ENCODE results near the gene TBC1D22A. TPM values are rescaled to one million over a fixed set of nuclear protein-coding genes. Genes with fewer than 3 reads are reported as not detected.

The TBC1D22A gene
- total and polyA plus RNA-seq, 2 experiments from 2014 or later: 9.6 to 13.3 TPM

DNA sequence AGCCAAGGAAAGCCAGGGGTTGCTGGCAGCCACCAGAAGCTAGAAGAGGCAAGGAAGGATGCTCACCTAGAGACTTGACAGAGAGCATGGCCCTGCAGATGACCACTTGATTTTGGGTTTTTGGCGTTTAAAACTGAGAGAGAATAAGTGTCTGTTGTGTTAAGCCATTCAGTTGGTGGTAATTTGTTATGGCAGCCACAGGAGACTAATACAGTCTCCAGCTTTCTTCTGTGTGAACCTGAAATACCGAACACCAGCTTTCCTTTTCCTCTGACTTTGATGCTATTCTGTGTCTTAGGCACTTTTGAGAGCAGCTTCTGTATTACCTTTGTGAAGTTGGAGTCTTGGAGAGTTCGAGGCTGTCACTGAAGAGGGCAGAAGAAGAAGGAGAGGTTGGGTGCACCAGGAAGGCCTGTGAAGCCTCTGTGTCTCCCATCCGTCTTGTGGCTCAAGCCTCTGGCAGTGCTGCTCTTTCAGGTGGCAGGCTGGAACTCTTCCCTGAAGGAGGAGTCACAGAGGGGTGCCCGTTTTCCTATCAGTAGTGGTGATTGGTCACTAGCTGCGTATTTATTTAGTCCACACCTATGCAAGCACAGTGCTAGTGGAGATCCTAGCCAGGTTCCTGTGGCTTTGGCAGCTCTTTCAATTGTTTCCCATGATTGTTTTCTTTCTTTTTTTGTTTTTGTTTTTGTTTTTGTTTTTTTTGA is 2.5 kb downstream of the TBC1D22A start:
- Mint-ChIP-seq H3K4me1 (peaks cover 8% of the 10 kb centered on the region), H3K27ac (no peak overlapping the region), H3K4me3 (no peak overlapping the region), H3K36me3 (ENCODE audit: low read depth) (0 out of 3 replicates have a peak, but pooled peaks cover 3% of the 10 kb centered on the region), H3K27me3 (ENCODE audit: insufficient read depth, low read depth, poor library complexity) (peaks cover 15% of the 10 kb centered on the region), H3K9me3 (no peaks in the 10 kb centered on the region)
- Histone ChIP-seq H3K27me3 (ENCODE audit: insufficient read depth) (no peaks in the 10 kb centered on the region), H2AFZ (no peak overlapping the region), H3K79me2 (replicated peaks; ENCODE audit: insufficient read depth) (peaks cover 89% of the 10 kb centered on the region), H3K4me2 (no peak overlapping the region), H3K9me2 (ENCODE audit: insufficient read depth) (no peaks in the 10 kb centered on the region), H3K4me1 (ENCODE audit: insufficient read depth) (peaks cover 10% of the 10 kb centered on the region; the same call in 1 of the 2 replicates), H3K4me3 (no peak overlapping the region), H3F3A (replicated peaks; ENCODE audit: low read depth) (peaks cover 12% of the 10 kb centered on the region; the same call in 1 of the 2 replicates), H3K36me3 (ENCODE audit: insufficient read depth) (no peaks in the 10 kb centered on the region), H4K20me1 (replicated peaks; ENCODE audit: insufficient read depth) (no peaks in the 10 kb centered on the region; the same call in 1 of the 2 replicates), H3K27ac (ENCODE audit: low read depth) (no peak overlapping the region)
- DNase-seq (ENCODE audit: low spot score): no peak
- ATAC-seq: no peak
- no peak for TF ChIP-seq ZNF331 (CRISPR knock-in tag; IDR thresholded peaks at IDR 0.05; ENCODE audit: low read depth)
- TF ChIP-seq, protein P1, sequence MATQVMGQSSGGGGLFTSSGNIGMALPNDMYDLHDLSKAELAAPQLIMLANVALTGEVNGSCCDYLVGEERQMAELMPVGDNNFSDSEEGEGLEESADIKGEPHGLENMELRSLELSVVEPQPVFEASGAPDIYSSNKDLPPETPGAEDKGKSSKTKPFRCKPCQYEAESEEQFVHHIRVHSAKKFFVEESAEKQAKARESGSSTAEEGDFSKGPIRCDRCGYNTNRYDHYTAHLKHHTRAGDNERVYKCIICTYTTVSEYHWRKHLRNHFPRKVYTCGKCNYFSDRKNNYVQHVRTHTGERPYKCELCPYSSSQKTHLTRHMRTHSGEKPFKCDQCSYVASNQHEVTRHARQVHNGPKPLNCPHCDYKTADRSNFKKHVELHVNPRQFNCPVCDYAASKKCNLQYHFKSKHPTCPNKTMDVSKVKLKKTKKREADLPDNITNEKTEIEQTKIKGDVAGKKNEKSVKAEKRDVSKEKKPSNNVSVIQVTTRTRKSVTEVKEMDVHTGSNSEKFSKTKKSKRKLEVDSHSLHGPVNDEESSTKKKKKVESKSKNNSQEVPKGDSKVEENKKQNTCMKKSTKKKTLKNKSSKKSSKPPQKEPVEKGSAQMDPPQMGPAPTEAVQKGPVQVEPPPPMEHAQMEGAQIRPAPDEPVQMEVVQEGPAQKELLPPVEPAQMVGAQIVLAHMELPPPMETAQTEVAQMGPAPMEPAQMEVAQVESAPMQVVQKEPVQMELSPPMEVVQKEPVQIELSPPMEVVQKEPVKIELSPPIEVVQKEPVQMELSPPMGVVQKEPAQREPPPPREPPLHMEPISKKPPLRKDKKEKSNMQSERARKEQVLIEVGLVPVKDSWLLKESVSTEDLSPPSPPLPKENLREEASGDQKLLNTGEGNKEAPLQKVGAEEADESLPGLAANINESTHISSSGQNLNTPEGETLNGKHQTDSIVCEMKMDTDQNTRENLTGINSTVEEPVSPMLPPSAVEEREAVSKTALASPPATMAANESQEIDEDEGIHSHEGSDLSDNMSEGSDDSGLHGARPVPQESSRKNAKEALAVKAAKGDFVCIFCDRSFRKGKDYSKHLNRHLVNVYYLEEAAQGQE (IDR thresholded peaks at IDR 0.05; ENCODE audit: unreplicated experiment): no peak
- TF ChIP-seq EZH2phosphoT487 (IDR thresholded peaks at IDR 0.05; ENCODE audit: unreplicated experiment): no peak
- no peak for TF ChIP-seq STAT1 (IDR thresholded peaks at IDR 0.05; ENCODE audit: unreplicated experiment)
- TF ChIP-seq, protein P2, sequence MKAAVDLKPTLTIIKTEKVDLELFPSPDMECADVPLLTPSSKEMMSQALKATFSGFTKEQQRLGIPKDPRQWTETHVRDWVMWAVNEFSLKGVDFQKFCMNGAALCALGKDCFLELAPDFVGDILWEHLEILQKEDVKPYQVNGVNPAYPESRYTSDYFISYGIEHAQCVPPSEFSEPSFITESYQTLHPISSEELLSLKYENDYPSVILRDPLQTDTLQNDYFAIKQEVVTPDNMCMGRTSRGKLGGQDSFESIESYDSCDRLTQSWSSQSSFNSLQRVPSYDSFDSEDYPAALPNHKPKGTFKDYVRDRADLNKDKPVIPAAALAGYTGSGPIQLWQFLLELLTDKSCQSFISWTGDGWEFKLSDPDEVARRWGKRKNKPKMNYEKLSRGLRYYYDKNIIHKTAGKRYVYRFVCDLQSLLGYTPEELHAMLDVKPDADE (IDR thresholded peaks at IDR 0.05): no peak
- TF ChIP-seq CREB1 (CRISPR knock-in tag; IDR thresholded peaks at IDR 0.05; ENCODE audit: low read depth): no peak
- no peak for TF ChIP-seq JUNB (IDR thresholded peaks at IDR 0.05; ENCODE audit: unreplicated experiment)
- TF ChIP-seq, protein P3, sequence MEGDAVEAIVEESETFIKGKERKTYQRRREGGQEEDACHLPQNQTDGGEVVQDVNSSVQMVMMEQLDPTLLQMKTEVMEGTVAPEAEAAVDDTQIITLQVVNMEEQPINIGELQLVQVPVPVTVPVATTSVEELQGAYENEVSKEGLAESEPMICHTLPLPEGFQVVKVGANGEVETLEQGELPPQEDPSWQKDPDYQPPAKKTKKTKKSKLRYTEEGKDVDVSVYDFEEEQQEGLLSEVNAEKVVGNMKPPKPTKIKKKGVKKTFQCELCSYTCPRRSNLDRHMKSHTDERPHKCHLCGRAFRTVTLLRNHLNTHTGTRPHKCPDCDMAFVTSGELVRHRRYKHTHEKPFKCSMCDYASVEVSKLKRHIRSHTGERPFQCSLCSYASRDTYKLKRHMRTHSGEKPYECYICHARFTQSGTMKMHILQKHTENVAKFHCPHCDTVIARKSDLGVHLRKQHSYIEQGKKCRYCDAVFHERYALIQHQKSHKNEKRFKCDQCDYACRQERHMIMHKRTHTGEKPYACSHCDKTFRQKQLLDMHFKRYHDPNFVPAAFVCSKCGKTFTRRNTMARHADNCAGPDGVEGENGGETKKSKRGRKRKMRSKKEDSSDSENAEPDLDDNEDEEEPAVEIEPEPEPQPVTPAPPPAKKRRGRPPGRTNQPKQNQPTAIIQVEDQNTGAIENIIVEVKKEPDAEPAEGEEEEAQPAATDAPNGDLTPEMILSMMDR (conservative IDR thresholded peaks at IDR 0.05; ENCODE audit: low read depth in 2 of 2): no peak
- no peak for TF ChIP-seq ZNF114 (CRISPR knock-in tag; IDR thresholded peaks at IDR 0.05)
- TF ChIP-seq POLR2AphosphoS5 (IDR thresholded peaks at IDR 0.05; ENCODE audit: low read depth): no peak
- no peak for TF ChIP-seq EZH2 (IDR thresholded peaks at IDR 0.05; ENCODE audit: low read depth, unreplicated experiment)
- no peak for TF ChIP-seq NANOG (IDR thresholded peaks at IDR 0.05; ENCODE audit: borderline replicate concordance)
